Neuronal stem cell (in vitro differentiated cells): Measurements from ENCODE around the gene RMND5B. TPM values are rescaled to one million over a fixed set of nuclear protein-coding genes. Genes with fewer than 3 reads are reported as not detected.

ENCODE experiments used
- DNase-seq: peaks from one replicate; pipeline ENCODE4 v3.0.0-alpha.2; 2013; ENCODE audit warnings: low spot score
- H2AFZ ChIP-seq: one replicate; pipeline ENCODE4 v1.6.1; 2013; ENCODE audit warnings: mild to moderate bottlenecking, low read length, inconsistent platforms
- H2AK5ac ChIP-seq: 2 replicates; pipeline ENCODE4 v1.6.1; 2013; ENCODE audit warnings: low read depth, mild to moderate bottlenecking, inconsistent platforms, low read length, moderate library complexity, mixed read lengths
- H2BK120ac ChIP-seq: 2 replicates; pipeline ENCODE4 v1.6.1; 2013; ENCODE audit warnings: low read depth, mild to moderate bottlenecking, inconsistent platforms, low read length, moderate library complexity, mixed read lengths
- H2BK12ac ChIP-seq: one replicate; pipeline ENCODE4 v1.6.1; 2013; ENCODE audit warnings: low read length, inconsistent platforms
- H2BK15ac ChIP-seq: 2 replicates; pipeline ENCODE4 v1.6.1; 2013; ENCODE audit warnings: mild to moderate bottlenecking, low read length, inconsistent platforms, mixed read lengths
- H2BK5ac ChIP-seq: one replicate; pipeline ENCODE4 v1.6.1; 2013; ENCODE audit warnings: inconsistent platforms, mild to moderate bottlenecking, low read length, moderate library complexity
- H3K14ac ChIP-seq: one replicate; pipeline ENCODE4 v1.6.1; 2013; ENCODE audit warnings: low read length, inconsistent platforms
- H3K18ac ChIP-seq: 2 replicates; pipeline ENCODE4 v1.6.1; 2013; ENCODE audit warnings: low read length, inconsistent platforms
- H3K23ac ChIP-seq: 2 replicates; pipeline ENCODE4 v1.6.1; 2013; ENCODE audit warnings: low read depth, mild to moderate bottlenecking, mixed read lengths, low read length, inconsistent platforms; ENCODE audit not compliant: poor library complexity
- H3K27ac ChIP-seq: replicated peaks from 3 replicates; pipeline ENCODE4 v1.5.1; 2013; ENCODE audit warnings: low read length, inconsistent platforms
- H3K27me3 ChIP-seq, 3 experiments: 2 replicates each; pipeline ENCODE4 v1.6.1; 2013; ENCODE audit warnings: low read length in 3 of 3, mild to moderate bottlenecking in 2 of 3, inconsistent platforms in 1 of 3, low read depth in 1 of 3, mixed read lengths in 1 of 3, moderate library complexity in 1 of 3; ENCODE audit not compliant: control insufficient read depth in 3 of 3, insufficient read depth in 3 of 3
- H3K36me3 ChIP-seq, 2 donors: replicated peaks in 1 of 2; 2 replicates each; pipeline ENCODE4 v1.6.1; 2013; ENCODE audit warnings: low read length in 2 of 2; ENCODE audit not compliant: control insufficient read depth in 2 of 2, insufficient read depth in 2 of 2
- H3K4ac ChIP-seq: 2 replicates; pipeline ENCODE4 v1.6.1; 2013; ENCODE audit warnings: inconsistent platforms, mild to moderate bottlenecking, low read length, moderate library complexity
- H3K4me1 ChIP-seq, 2 donors: 1 replicate in 1 of 2; 2 replicates in 1 of 2; pipeline ENCODE4 v1.6.1; 2013; ENCODE audit warnings: low read length in 2 of 2, low read depth in 1 of 2; ENCODE audit not compliant: control insufficient read depth in 2 of 2, insufficient read depth in 1 of 2
- H3K4me2 ChIP-seq: one replicate; pipeline ENCODE4 v1.6.1; 2013; ENCODE audit warnings: mild to moderate bottlenecking, low read length, inconsistent platforms; ENCODE audit not compliant: insufficient read depth, poor library complexity, severe bottlenecking
- H3K4me3 ChIP-seq, 2 donors: 2 replicates each; pipeline ENCODE4 v1.5.1; 2013; ENCODE audit warnings: low read length in 2 of 2, mild to moderate bottlenecking in 2 of 2, inconsistent platforms in 1 of 2, moderate library complexity in 1 of 2
- H3K79me1 ChIP-seq: one replicate; pipeline ENCODE4 v1.6.1; 2013; ENCODE audit warnings: low read depth, mild to moderate bottlenecking, inconsistent platforms, low read length, moderate library complexity
- H3K9ac ChIP-seq: one replicate; pipeline ENCODE4 v1.6.1; 2013; ENCODE audit warnings: mild to moderate bottlenecking, low read depth, low read length, inconsistent platforms; ENCODE audit not compliant: poor library complexity
- H3K9me3 ChIP-seq, 2 donors: replicated peaks in 1 of 2; 2 replicates each; pipeline versions ENCODE3 to v1.6.1; 2013; ENCODE audit warnings: low read length in 2 of 2, mild to moderate bottlenecking in 2 of 2, inconsistent platforms in 1 of 2, low read depth in 1 of 2, mixed read lengths in 1 of 2, moderate library complexity in 1 of 2; ENCODE audit not compliant: control insufficient read depth in 2 of 2, insufficient read depth in 1 of 2
- H4K8ac ChIP-seq: one replicate; pipeline ENCODE4 v1.6.1; 2013; ENCODE audit warnings: low read depth, mild to moderate bottlenecking, inconsistent platforms, low read length, moderate library complexity
- H4K91ac ChIP-seq: one replicate; pipeline ENCODE4 v1.6.1; 2013; ENCODE audit warnings: low read length, low read depth, mild to moderate bottlenecking, inconsistent platforms; ENCODE audit not compliant: poor library complexity
- WGBS, 2 donors: extraction: QIAGEN DNeasy Blood & Tissue Kit; methylation state at CpG; one replicate each; pipeline ENCODE4 v1.1.7; 2013; ENCODE audit warnings: missing lambda C conversion rate in 2 of 2, mixed read lengths in 1 of 2; ENCODE audit not compliant: insufficient read length in 2 of 2, insufficient replicate concordance in 1 of 2; ENCODE audit errors: extremely low coverage in 2 of 2; 5-methylcytosine and 5-hydroxymethylcytosine counted together
- polyA plus RNA-seq, 2 experiments: library from polyadenylated mRNA; stranded (reverse); fragments of 200-250 nt; gene quantifications; one replicate each; pipeline ENCODE4 v1.2.3, GENCODE V29; 2013

Gene RMND5B
- 19.2 TPM for polyA plus RNA-seq (2013, experiment 1 of 2)
- polyA plus RNA-seq (2013, experiment 2 of 2): 19.2 TPM

- Histone ChIP-seq H2BK12ac (no peak within 1 kb of the TSS), H2BK5ac (peak within 1 kb of the TSS; percentile 87), H3K9ac (peak within 1 kb of the TSS; percentile 86), H3K9me3 (no peaks in the 10 kb centered on the region), H4K91ac (no peak within 1 kb of the TSS), H3K14ac (peak within 1 kb of the TSS; percentile 8), H2BK120ac (peak within 1 kb of the TSS; percentile 81), H3K18ac (peak within 1 kb of the TSS; percentile 98), H2AFZ (peak within 1 kb of the TSS; percentile 95), H3K36me3 (peaks cover 3 to 21% of the 10 kb centered on the region in 2 donors), H3K4me1 (peaks cover 8% of the 10 kb centered on the region in 2 donors), H2BK15ac (no peak within 1 kb of the TSS), H4K8ac (no peak within 1 kb of the TSS), H3K4me3 (peak within 1 kb of the TSS; percentile 86 to 99), H3K23ac (peak within 1 kb of the TSS; percentile 93), H3K4ac (no peak within 1 kb of the TSS), H3K79me1 (peaks cover 1% of the 10 kb centered on the region), H2AK5ac (no peak within 1 kb of the TSS), H3K27ac (peak within 1 kb of the TSS; percentile 96), H3K27me3 (no peaks in the 10 kb centered on the region), H3K4me2 (peak within 1 kb of the TSS; percentile 83)
- DNase-seq: peak; percentile 84
- WGBS, 2 donors: no CpG with 5 or more reads among the region's 102 CpGs
These were observed at the start of gene RMND5B for GRCh38 chr5:178130576-178131445. Gene RMND5B, plus strand, starts transcription at chr5:178131014. Its CDS starts 7,106 bp downstream, at chr5:178138120.

GRCh38 chr5:178081571-178082243, 49.1 kb upstream of the RMND5B start:
- Histone ChIP-seq H3K23ac (peak overlapping the region; percentile 55), H3K4ac (no peak overlapping the region), H3K36me3 (no peaks in the 10 kb centered on the region), H3K79me1 (no peaks in the 10 kb centered on the region), H4K91ac (no peak overlapping the region), H3K27ac (no peak overlapping the region), H2BK15ac (no peak overlapping the region), H2AK5ac (no peak overlapping the region), H3K27me3 (peaks cover 0 to 30% (median 0%) of the 10 kb centered on the region in 3 experiments), H3K18ac (no peak overlapping the region), H3K4me2 (no peak overlapping the region), H2BK120ac (no peak overlapping the region), H4K8ac (no peak overlapping the region), H2BK12ac (no peak overlapping the region), H2BK5ac (no peak overlapping the region), H3K9ac (no peak overlapping the region), H2AFZ (no peak overlapping the region), H3K9me3 (no peaks in the 10 kb centered on the region), H3K4me3 (no peak overlapping the region), H3K4me1 (no peaks in the 10 kb centered on the region), H3K14ac (no peak overlapping the region)
- WGBS, 2 donors: no CpG with 5 or more reads among the region's 12 CpGs
- DNase-seq: no peak

GRCh38 chr5:178083922-178084321, 46.9 kb upstream of the RMND5B start:
- Histone ChIP-seq H4K8ac (no peak overlapping the region), H3K4ac (no peak overlapping the region), H3K14ac (no peak overlapping the region), H2BK120ac (no peak overlapping the region), H3K4me1 (no peaks in the 10 kb centered on the region), H3K27ac (no peak overlapping the region), H3K4me2 (no peak overlapping the region), H4K91ac (no peak overlapping the region), H3K4me3 (no peak overlapping the region), H3K27me3 (peaks cover 0 to 21% (median 0%) of the 10 kb centered on the region in 3 experiments), H3K9me3 (no peaks in the 10 kb centered on the region), H3K9ac (no peak overlapping the region), H2BK15ac (no peak overlapping the region), H2BK12ac (no peak overlapping the region), H2AK5ac (no peak overlapping the region), H2AFZ (peak overlapping the region; percentile 28), H3K36me3 (no peaks in the 10 kb centered on the region), H3K18ac (no peak overlapping the region), H2BK5ac (no peak overlapping the region), H3K79me1 (no peaks in the 10 kb centered on the region), H3K23ac (no peak overlapping the region)
- no peak for DNase-seq
- no CpG with 5 or more reads among the region's 6 CpGs for WGBS, 2 donors

- no CpG with 5 or more reads among the region's 6 CpGs for WGBS, 2 donors
- no peaks in the 10 kb centered on the region for H3K9me3 ChIP-seq
- H4K91ac ChIP-seq: no peak overlapping the region
These were observed 45.5 kb upstream of the RMND5B start for GRCh38 chr5:178085316-178085715.

More at GRCh38 chr5:178085316-178085715, 45.5 kb upstream of the RMND5B start:
- Histone ChIP-seq H3K27ac (no peak overlapping the region), H3K36me3 (no peaks in the 10 kb centered on the region), H3K9ac (no peak overlapping the region), H2BK5ac (no peak overlapping the region), H3K27me3 (peaks cover 0 to 15% (median 0%) of the 10 kb centered on the region in 3 experiments), H3K79me1 (no peaks in the 10 kb centered on the region), H2BK12ac (no peak overlapping the region), H2BK15ac (no peak overlapping the region), H3K4me2 (no peak overlapping the region), H4K8ac (no peak overlapping the region), H3K4ac (no peak overlapping the region), H2AFZ (no peak overlapping the region), H3K4me1 (no peaks in the 10 kb centered on the region), H3K23ac (no peak overlapping the region), H3K18ac (no peak overlapping the region), H3K4me3 (no peak overlapping the region), H2AK5ac (no peak overlapping the region), H2BK120ac (no peak overlapping the region), H3K14ac (no peak overlapping the region)
- no peak for DNase-seq
